ENCODE results near the gene MTA2. TPM values are rescaled to one million over a fixed set of nuclear protein-coding genes. Genes with fewer than 3 reads are reported as not detected.
A peak's percentile ranks its signal among the peaks of the same experiment; 100 is the strongest.

The MTA2 gene
- total RNA-seq, 1 donor from 2014 or later, result 91.6 TPM

DNA sequence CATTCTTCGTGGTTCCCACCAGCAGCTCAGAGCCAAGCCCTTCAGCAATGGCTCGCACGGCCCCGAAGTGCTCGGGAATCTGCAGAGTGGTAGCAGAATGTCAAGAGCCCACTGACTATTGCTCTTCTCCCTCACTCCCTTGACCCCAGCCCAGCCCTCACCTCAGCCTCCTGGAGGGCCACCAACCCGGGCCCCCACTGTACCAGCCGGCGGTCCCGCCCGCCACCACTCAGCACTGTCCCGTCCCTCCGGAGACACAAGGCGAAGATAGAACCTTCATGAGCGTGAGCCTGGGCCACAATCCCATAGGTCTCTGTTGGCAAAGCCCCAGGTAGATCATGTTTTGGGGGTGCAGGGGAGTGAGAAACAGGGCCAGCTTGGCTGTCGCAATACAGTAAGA is 4.2 kb upstream of the MTA2 start:
- Mint-ChIP-seq H3K4me1 (ENCODE audit: unreplicated experiment) (peaks cover 19% of the 10 kb centered on the region), H3K4me3 (ENCODE audit: unreplicated experiment) (no peak overlapping the region), H3K27me3 (ENCODE audit: unreplicated experiment) (no peaks in the 10 kb centered on the region), H3K9me3 (ENCODE audit: unreplicated experiment) (no peaks in the 10 kb centered on the region), H3K27ac (ENCODE audit: unreplicated experiment) (no peak overlapping the region), H3K36me3 (ENCODE audit: unreplicated experiment) (peaks cover 14% of the 10 kb centered on the region)
- TF ChIP-seq, protein P1, sequence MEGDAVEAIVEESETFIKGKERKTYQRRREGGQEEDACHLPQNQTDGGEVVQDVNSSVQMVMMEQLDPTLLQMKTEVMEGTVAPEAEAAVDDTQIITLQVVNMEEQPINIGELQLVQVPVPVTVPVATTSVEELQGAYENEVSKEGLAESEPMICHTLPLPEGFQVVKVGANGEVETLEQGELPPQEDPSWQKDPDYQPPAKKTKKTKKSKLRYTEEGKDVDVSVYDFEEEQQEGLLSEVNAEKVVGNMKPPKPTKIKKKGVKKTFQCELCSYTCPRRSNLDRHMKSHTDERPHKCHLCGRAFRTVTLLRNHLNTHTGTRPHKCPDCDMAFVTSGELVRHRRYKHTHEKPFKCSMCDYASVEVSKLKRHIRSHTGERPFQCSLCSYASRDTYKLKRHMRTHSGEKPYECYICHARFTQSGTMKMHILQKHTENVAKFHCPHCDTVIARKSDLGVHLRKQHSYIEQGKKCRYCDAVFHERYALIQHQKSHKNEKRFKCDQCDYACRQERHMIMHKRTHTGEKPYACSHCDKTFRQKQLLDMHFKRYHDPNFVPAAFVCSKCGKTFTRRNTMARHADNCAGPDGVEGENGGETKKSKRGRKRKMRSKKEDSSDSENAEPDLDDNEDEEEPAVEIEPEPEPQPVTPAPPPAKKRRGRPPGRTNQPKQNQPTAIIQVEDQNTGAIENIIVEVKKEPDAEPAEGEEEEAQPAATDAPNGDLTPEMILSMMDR (IDR thresholded peaks at IDR 0.05), result no peak
- DNase-seq (ENCODE audit: extremely low spot score, unreplicated experiment), result no peak

DNA sequence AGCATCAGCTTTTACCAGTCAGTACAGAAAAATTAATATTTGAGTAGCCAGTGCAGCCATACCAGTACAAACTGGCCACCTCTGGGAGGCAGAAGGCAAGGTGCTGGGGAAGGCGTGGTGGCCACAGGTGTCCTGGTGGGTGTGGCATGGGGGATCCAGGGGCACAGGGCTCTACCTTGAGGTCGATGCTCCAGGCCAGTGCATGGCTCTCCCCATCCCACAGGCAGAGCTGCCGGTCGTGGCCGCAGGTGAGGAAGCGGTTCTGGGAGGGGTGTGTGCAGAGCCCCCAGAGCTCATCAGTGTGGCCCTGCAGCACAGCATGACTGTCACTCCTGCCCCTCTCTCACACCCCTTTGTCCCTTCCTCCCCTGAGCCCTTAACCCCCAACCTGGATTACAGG is 3.8 kb upstream of the MTA2 start:
- DNase-seq (ENCODE audit: extremely low spot score, unreplicated experiment), result no peak
- Mint-ChIP-seq H3K4me1 (ENCODE audit: unreplicated experiment) (peaks cover 18% of the 10 kb centered on the region), H3K27ac (ENCODE audit: unreplicated experiment) (no peak overlapping the region), H3K9me3 (ENCODE audit: unreplicated experiment) (no peaks in the 10 kb centered on the region), H3K27me3 (ENCODE audit: unreplicated experiment) (no peaks in the 10 kb centered on the region), H3K4me3 (ENCODE audit: unreplicated experiment) (no peak overlapping the region), H3K36me3 (ENCODE audit: unreplicated experiment) (peaks cover 14% of the 10 kb centered on the region)
- TF ChIP-seq, protein P1 (IDR thresholded peaks at IDR 0.05), result no peak

GRCh38 chr11:62604460-62605120 is 2.9 kb upstream of the MTA2 start:
- no peak overlapping the region for H3K4me3 Mint-ChIP-seq (ENCODE audit: unreplicated experiment)
- TF ChIP-seq, protein P1 (IDR thresholded peaks at IDR 0.05), result no peak
- peaks cover 20% of the 10 kb centered on the region for H3K36me3 Mint-ChIP-seq (ENCODE audit: unreplicated experiment)
- H3K27ac Mint-ChIP-seq (ENCODE audit: unreplicated experiment), result no peak overlapping the region
- DNase-seq (ENCODE audit: extremely low spot score, unreplicated experiment), result no peak
- peaks cover 22% of the 10 kb centered on the region for H3K4me1 Mint-ChIP-seq (ENCODE audit: unreplicated experiment)
- no peaks in the 10 kb centered on the region for H3K27me3 Mint-ChIP-seq (ENCODE audit: unreplicated experiment)
- H3K9me3 Mint-ChIP-seq (ENCODE audit: unreplicated experiment), result no peaks in the 10 kb centered on the region

DNA sequence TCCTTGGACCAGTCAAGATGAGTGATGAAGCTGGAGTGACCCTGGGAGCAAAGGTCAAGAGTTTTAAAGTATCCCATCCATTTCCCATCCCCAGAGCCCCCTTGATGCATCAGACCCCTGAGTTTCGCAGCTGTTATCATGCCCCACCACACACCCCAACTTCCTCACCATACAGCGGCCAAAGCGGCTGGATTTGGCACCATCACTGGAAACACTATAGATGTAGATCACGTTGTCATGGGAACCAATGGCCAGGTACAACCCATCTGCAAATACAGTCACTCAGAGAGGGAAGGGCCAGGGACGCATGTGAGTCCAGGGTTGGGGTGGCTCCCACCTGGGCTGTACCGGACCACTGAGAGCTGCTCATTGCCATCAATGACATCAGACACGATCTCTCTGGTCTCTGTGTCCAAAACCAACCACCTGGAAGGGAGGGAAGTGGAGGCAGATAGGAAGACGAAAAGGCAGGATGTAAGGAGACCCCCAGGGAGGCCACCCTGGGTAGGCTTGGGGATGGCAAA is 2.2 kb upstream of the MTA2 start:
- no peak overlapping the region for H3K4me3 Mint-ChIP-seq (ENCODE audit: unreplicated experiment)
- peaks cover 25% of the 10 kb centered on the region for H3K36me3 Mint-ChIP-seq (ENCODE audit: unreplicated experiment)
- peaks cover 30% of the 10 kb centered on the region for H3K4me1 Mint-ChIP-seq (ENCODE audit: unreplicated experiment)
- TF ChIP-seq, protein P1 (IDR thresholded peaks at IDR 0.05), result no peak
- DNase-seq (ENCODE audit: extremely low spot score, unreplicated experiment), result no peak
- no peaks in the 10 kb centered on the region for H3K9me3 Mint-ChIP-seq (ENCODE audit: unreplicated experiment)
- H3K27ac Mint-ChIP-seq (ENCODE audit: unreplicated experiment), result no peak overlapping the region
- no peaks in the 10 kb centered on the region for H3K27me3 Mint-ChIP-seq (ENCODE audit: unreplicated experiment)

DNA sequence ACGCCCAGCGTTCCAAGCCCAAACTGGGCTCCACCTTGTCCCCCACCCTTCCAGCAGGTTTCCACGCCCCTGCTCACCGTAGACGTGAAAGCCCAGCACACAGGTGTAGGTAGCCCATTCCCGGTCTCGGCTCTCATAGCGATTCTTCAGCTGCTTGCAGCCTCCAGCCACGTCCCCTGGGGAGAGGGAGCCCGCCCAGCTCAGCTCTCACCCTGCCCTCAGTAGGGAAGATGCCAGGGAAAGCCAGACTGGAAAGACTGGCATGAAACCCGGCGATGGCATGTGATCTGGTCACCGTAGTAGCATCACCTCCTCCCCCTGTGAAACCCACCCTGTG is 1.4 kb upstream of the MTA2 start:
- TF ChIP-seq, protein P1 (IDR thresholded peaks at IDR 0.05), result no peak
- Mint-ChIP-seq H3K4me1 (ENCODE audit: unreplicated experiment) (peaks cover 32% of the 10 kb centered on the region), H3K27ac (ENCODE audit: unreplicated experiment) (no peak overlapping the region), H3K4me3 (ENCODE audit: unreplicated experiment) (peak overlapping the region; percentile 40), H3K36me3 (ENCODE audit: unreplicated experiment) (peaks cover 30% of the 10 kb centered on the region), H3K9me3 (ENCODE audit: unreplicated experiment) (no peaks in the 10 kb centered on the region), H3K27me3 (ENCODE audit: unreplicated experiment) (no peaks in the 10 kb centered on the region)
- no peak for DNase-seq (ENCODE audit: extremely low spot score, unreplicated experiment)

All from osteocyte (in vitro differentiated cells).